Measurements from ENCODE around the gene ZNF397. TPM values are rescaled to one million over a fixed set of nuclear protein-coding genes. Genes with fewer than 3 reads are reported as not detected.
"Not testable (repeated sequence)": the region's sequence is repeated elsewhere in the genome, so short reads cannot be mapped to it uniquely, and the experiment has no call there.

The ZNF397 gene
- total RNA-seq, 4 donors from 2014 or later = 25.4 to 38.0 (median 29.6) TPM

GRCh38 chr18:35201256-35201931 lies 39.4 kb upstream of the ZNF397 start:
- no peak for DNase-seq
- Histone ChIP-seq H3K27ac (no peak overlapping the region), H3K27me3 (no peaks in the 10 kb centered on the region), H3K4me3 (no peak overlapping the region), H3K36me3 (no peaks in the 10 kb centered on the region), H3K9me3 (no peaks in the 10 kb centered on the region), H3K4me1 (no peaks in the 10 kb centered on the region)
- TF ChIP-seq, protein P1, sequence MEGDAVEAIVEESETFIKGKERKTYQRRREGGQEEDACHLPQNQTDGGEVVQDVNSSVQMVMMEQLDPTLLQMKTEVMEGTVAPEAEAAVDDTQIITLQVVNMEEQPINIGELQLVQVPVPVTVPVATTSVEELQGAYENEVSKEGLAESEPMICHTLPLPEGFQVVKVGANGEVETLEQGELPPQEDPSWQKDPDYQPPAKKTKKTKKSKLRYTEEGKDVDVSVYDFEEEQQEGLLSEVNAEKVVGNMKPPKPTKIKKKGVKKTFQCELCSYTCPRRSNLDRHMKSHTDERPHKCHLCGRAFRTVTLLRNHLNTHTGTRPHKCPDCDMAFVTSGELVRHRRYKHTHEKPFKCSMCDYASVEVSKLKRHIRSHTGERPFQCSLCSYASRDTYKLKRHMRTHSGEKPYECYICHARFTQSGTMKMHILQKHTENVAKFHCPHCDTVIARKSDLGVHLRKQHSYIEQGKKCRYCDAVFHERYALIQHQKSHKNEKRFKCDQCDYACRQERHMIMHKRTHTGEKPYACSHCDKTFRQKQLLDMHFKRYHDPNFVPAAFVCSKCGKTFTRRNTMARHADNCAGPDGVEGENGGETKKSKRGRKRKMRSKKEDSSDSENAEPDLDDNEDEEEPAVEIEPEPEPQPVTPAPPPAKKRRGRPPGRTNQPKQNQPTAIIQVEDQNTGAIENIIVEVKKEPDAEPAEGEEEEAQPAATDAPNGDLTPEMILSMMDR (IDR thresholded peaks at IDR 0.05) = no peak
- TF ChIP-seq POLR2A (IDR thresholded peaks at IDR 0.05) = no peak

GRCh38 chr18:35203067-35203466 lies 37.8 kb upstream of the ZNF397 start:
- no peak for DNase-seq
- TF ChIP-seq, protein P1 (IDR thresholded peaks at IDR 0.05) = no peak
- TF ChIP-seq POLR2A (IDR thresholded peaks at IDR 0.05) = no peak
- Histone ChIP-seq H3K4me1 (no peaks in the 10 kb centered on the region), H3K4me3 (no peak overlapping the region), H3K27me3 (no peaks in the 10 kb centered on the region), H3K36me3 (no peaks in the 10 kb centered on the region), H3K27ac (no peak overlapping the region), H3K9me3 (no peaks in the 10 kb centered on the region)

DNA sequence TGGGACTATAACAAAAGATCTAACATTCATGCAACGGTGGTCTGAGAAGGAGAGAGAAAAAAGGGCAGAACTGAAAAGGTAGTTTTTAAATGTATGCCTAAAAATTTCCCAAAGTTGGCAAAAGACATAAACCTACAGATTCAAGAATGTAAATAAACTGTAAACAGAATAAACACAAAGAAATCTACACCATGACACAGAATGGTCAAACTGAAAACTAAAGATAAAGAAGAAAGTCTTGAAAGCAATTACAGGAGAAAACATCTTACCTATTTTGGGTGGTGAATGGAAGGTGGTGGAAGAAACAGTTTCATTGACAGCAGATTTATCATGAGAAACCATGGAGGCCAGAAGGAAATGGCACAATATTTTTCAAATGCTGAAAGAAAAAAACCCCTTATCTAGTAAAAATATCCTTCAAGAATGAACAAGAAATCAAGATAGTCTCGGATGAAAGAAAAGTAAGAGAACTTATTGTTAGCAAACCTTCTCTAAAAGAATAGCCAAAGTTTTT lies 35.6 kb upstream of the ZNF397 start:
- Histone ChIP-seq H3K27me3 (no peaks in the 10 kb centered on the region), H3K27ac (no peak overlapping the region), H3K9me3 (no peaks in the 10 kb centered on the region), H3K4me1 (no peaks in the 10 kb centered on the region), H3K4me3 (no peak overlapping the region), H3K36me3 (no peaks in the 10 kb centered on the region)
- TF ChIP-seq, protein P1 (IDR thresholded peaks at IDR 0.05) = no peak
- no peak for TF ChIP-seq POLR2A (IDR thresholded peaks at IDR 0.05)
- no peak for DNase-seq

GRCh38 chr18:35205746-35206458 lies 34.9 kb upstream of the ZNF397 start:
- not testable (repeated sequence) for H3K4me3 ChIP-seq, H3K36me3 ChIP-seq, H3K9me3 ChIP-seq, H3K27ac ChIP-seq, H3K4me1 ChIP-seq, H3K27me3 ChIP-seq, DNase-seq

DNA sequence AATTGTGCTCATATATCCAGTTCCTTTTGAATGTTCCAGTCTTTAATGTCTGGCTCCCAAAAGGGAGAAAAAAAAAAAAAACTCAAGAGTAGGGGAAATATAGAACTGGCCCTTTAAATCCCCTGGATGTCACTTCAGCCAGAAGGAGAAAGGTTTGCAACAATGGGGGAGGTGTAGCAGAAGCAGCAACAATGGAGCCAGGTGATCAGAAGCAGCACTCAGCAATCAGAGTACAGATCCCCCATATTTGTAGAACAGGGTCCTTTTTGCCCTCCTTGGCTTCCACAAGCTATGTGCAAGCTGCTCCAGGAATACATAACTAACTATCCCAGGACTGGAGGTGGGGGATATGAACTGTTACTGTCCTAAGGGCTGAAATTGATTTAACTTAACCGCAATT lies 25.8 kb upstream of the ZNF397 start:
- no peaks in the 10 kb centered on the region for H3K36me3 ChIP-seq
- TF ChIP-seq POLR2A (IDR thresholded peaks at IDR 0.05) = no peak
- TF ChIP-seq, protein P1 (IDR thresholded peaks at IDR 0.05) = no peak
- no peaks in the 10 kb centered on the region for H3K27me3 ChIP-seq
- no peaks in the 10 kb centered on the region for H3K9me3 ChIP-seq
- no peak for DNase-seq
- H3K4me3 ChIP-seq = no peak overlapping the region
- H3K27ac ChIP-seq = no peak overlapping the region
- no peaks in the 10 kb centered on the region for H3K4me1 ChIP-seq

DNA sequence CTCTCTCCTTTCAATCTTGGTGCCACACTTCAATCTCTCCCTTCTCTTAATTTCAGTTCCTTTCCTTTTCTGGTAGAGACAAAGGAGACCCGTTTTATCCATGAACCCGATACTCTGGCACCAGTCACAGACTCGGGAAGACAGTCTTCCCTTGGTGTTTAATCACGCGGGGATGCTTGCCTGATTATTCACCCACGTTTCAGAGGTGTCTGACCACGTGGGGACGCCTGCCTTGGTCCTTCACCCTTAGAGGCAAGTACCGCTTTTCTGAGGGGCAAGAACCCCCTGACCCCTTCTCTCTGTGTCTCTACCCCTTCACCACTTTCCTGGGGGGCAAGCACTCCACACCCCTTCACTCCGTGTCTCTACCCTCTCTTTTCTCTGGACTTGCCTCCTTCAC lies 24.2 kb upstream of the ZNF397 start:
- DNase-seq, H3K4me1 ChIP-seq, H3K36me3 ChIP-seq, H3K27ac ChIP-seq, H3K27me3 ChIP-seq, H3K9me3 ChIP-seq, H3K4me3 ChIP-seq: not testable (repeated sequence)

GRCh38 chr18:35219331-35219730 lies 21.5 kb upstream of the ZNF397 start:
- H3K27ac ChIP-seq, H3K9me3 ChIP-seq, H3K4me3 ChIP-seq, DNase-seq, H3K27me3 ChIP-seq, H3K4me1 ChIP-seq, H3K36me3 ChIP-seq: not testable (repeated sequence)

Data from Peyer's patch (tissue), 4 donors.